Measurements from ENCODE around the gene ZMYND8. TPM values are rescaled to one million over a fixed set of nuclear protein-coding genes. Genes with fewer than 3 reads are reported as not detected.

ZMYND8 gene
- total RNA-seq, 1 donor from 2014 or later, result 45.7 TPM

DNA sequence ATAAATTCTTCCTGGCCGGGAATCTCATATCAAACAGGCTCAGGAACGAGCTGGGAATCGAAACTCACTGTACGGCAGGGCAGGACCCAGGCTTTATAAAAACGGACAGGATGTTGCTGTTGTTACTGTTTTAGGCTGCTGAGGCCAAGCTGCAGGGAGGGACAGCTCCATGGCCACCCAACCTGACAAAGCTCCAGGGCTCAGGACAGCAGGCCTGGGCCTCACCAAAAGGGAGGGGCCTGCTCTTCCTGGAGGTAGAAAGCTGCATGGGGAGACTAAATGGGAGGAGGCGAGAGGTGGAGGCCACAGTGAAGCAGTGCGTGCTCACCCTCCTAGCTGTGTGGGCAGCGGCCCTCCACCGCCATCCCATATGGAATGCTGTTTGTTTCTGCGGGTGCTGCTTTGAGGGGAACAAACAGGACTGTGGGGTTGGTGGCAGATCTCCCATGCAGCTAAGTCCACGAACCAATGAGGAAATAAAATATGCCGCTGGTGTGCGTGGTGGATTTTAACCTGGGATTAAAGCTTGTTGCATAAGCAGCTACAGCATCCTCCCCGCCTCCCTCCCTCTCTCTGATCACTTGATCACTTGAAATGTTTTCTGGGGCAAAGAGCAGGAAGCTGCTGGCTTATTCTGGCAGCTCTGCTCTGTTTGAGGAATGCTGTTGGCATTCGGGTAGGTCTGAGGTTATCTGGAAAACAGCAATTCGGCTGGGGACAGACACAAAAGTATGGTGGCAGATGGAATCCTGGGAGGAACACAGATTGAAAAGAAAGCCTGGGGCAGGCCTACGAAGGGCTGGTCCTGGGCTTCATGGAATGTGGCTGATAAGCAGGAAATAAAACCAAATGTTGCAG lies 2.4 kb upstream of the ZMYND8 start:
- TF ChIP-seq, protein P1, sequence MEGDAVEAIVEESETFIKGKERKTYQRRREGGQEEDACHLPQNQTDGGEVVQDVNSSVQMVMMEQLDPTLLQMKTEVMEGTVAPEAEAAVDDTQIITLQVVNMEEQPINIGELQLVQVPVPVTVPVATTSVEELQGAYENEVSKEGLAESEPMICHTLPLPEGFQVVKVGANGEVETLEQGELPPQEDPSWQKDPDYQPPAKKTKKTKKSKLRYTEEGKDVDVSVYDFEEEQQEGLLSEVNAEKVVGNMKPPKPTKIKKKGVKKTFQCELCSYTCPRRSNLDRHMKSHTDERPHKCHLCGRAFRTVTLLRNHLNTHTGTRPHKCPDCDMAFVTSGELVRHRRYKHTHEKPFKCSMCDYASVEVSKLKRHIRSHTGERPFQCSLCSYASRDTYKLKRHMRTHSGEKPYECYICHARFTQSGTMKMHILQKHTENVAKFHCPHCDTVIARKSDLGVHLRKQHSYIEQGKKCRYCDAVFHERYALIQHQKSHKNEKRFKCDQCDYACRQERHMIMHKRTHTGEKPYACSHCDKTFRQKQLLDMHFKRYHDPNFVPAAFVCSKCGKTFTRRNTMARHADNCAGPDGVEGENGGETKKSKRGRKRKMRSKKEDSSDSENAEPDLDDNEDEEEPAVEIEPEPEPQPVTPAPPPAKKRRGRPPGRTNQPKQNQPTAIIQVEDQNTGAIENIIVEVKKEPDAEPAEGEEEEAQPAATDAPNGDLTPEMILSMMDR (IDR thresholded peaks at IDR 0.05), result no peak
- Histone ChIP-seq H3K4me3 (no peak overlapping the region), H3K36me3 (no peaks in the 10 kb centered on the region), H3K9me3 (no peaks in the 10 kb centered on the region), H3K4me1 (peaks cover 88% of the 10 kb centered on the region), H3K27me3 (no peaks in the 10 kb centered on the region), H3K27ac (peak overlapping the region; percentile 98)
- ATAC-seq, result peak; percentile 74
- peak; percentile 82 for DNase-seq
- intact Hi-C loops (cut with DNase I), result loop anchor here (5.0 kb wide), 1 partner anchor 42 kb away; no protein-coding TSS in a partner anchor

DNA sequence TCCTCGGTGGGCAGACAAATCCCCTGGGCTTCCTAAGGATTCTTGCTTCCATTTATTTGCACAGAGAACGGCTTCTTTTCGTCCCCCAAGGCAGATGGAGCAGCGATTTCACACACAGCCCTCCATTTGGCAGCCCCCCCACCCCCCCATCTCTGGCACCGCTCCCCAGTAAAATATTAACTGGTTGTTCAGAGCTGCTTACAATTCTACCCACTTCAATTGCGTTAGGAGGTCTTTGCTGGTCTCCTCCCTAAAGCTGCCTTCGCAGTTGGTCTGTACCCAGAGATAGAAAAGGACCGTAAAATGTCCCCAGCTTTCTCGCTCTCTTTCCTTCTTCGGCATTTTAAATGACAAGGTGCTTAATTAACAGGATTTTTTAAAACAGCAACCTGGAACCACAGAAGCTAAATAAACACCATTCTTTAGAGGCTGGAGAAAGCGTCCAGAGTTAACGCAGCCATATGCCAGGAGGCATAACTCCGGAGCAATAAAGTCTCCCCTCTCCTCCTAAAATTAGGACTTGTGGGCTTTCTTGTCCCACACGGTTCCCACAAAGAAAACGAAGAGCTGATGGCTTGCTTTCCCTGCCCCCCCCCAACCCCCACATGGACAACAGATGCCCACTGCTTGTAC lies 1.7 kb upstream of the ZMYND8 start:
- no peaks in the 10 kb centered on the region for H3K36me3 ChIP-seq
- no peaks in the 10 kb centered on the region for H3K9me3 ChIP-seq
- DNase-seq (no peak), ATAC-seq (no peak)
- H3K4me1 ChIP-seq, result peaks cover 96% of the 10 kb centered on the region
- H3K27me3 ChIP-seq, result no peaks in the 10 kb centered on the region
- TF ChIP-seq, protein P1 (IDR thresholded peaks at IDR 0.05), result no peak
- H3K4me3 ChIP-seq, result peak overlapping the region; percentile 28
- peak overlapping the region; percentile 98 for H3K27ac ChIP-seq
- intact Hi-C loops (cut with DNase I), result loop anchor here (5.0 kb wide), 1 partner anchor 41 kb away; no protein-coding TSS in a partner anchor

DNA sequence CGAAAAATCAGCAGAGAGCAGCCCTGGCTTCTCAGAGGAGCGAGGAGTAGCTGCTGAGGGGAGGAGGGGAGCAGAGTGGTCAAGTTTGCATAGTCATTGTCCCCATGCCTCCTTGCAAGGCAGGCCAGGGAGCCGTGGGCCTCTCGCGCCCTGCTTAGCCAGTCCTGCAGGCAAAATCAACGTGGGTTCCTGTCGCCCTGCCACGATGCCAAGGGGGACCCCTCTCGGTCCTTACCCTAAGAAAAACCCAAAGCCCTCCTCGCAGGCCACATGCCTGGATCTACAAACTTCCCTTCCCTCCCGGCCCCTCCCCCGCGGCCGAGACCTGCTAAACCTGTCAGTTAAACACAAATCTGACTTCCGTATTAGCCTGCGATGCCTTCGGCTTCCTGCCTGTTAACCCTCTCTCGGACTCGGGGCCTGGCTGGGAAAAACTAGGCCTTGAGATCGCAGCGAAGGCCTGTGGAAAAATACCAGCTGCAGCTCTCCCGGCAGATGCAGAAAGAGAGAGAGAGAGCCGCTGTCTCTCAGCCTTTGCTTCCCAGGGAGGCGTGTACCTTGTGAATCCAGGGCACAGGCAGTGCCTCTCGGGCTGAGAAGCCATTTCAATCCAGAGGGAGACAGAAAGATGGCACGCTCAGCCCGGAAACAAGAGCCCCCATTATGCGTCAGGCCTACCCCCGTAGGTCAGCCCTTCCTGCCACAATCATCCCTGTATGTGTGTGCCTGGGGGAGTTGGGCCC lies 968 bp upstream of the ZMYND8 start:
- TF ChIP-seq, protein P1 (IDR thresholded peaks at IDR 0.05), result no peak
- H3K36me3 ChIP-seq, result no peaks in the 10 kb centered on the region
- intact Hi-C loops (cut with DNase I), result loop anchor here (5.0 kb wide), 1 partner anchor 40 kb away; no protein-coding TSS in a partner anchor
- peak; percentile 60 for ATAC-seq
- peak; percentile 95 for DNase-seq
- H3K4me3 ChIP-seq, result peak overlapping the region; percentile 28
- no peaks in the 10 kb centered on the region for H3K9me3 ChIP-seq
- H3K27ac ChIP-seq, result peak overlapping the region; percentile 98
- H3K4me1 ChIP-seq, result peaks cover 99% of the 10 kb centered on the region
- H3K27me3 ChIP-seq, result no peaks in the 10 kb centered on the region

DNA sequence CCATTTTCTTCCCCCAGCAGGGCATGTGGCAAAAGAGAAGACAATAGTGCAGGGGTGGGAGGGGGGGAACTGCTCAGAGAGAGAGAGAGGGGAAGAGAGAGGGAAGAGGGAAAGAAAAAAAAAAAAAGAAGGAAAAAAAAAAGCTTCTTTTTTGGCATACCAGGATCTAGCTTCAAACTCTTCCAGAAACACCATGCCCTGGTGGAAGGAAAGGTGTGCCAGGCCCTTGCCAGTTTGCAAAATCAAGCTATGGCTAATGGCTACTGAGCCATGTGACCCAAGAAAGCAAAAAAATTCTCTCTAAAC lies 326 bp downstream of the ZMYND8 start:
- no peak for ATAC-seq
- no peak for DNase-seq
- Histone ChIP-seq H3K27me3 (no peaks in the 10 kb centered on the region), H3K4me1 (peaks cover 100% of the 10 kb centered on the region), H3K36me3 (no peaks in the 10 kb centered on the region), H3K27ac (peak overlapping the region; percentile 98), H3K9me3 (no peaks in the 10 kb centered on the region), H3K4me3 (peak overlapping the region; percentile 37)
- intact Hi-C loops (cut with DNase I), result loop anchor here (5.0 kb wide), 1 partner anchor 39 kb away; no protein-coding TSS in a partner anchor
- TF ChIP-seq, protein P1 (IDR thresholded peaks at IDR 0.05), result no peak

DNA sequence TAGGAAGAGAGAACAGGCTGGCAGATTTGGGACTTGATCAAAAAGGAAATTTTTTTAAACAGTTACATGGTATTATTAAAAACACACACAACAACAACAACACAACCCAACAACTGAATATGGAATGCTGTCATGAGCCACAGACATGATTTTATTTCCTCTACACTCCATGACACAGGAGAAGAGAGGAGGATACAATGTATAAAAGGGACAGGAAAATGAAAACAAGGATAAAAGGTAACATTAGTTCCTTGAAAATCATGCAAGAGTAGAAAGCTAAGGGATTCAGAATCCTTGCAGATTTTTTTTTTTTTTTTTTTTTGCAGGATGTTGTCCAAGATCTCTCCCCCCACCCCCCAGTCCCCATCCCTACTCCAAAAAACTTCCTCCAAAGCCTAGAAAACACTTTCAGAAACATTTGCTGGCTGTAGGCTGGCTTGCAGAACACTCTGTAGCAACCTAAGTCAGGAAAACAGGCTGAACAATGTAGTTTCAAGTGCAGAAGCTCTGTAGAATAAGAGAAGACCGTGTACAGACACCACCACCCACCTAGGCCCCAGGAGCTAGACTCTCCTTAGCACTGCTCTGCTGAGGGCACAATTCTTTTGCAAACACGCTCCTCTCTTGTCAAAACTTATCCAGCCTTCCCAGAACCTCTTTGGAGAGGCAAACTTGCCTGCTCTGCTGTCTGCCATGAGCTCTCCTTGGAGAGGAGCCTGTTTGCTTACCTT lies 845 bp downstream of the ZMYND8 start:
- Histone ChIP-seq H3K27me3 (no peaks in the 10 kb centered on the region), H3K9me3 (no peaks in the 10 kb centered on the region), H3K4me1 (peaks cover 100% of the 10 kb centered on the region), H3K27ac (peak overlapping the region; percentile 98), H3K4me3 (peak overlapping the region; percentile 37), H3K36me3 (no peaks in the 10 kb centered on the region)
- TF ChIP-seq, protein P1 (IDR thresholded peaks at IDR 0.05), result no peak
- ATAC-seq (no peak), DNase-seq (no peak)
- intact Hi-C loops (cut with DNase I), result loop anchor here (5.0 kb wide), 1 partner anchor 38 kb away; no protein-coding TSS in a partner anchor
